HEK293 (cell line): ENCODE results near the gene STAP1.

Source experiments
- CTCF ChIA-PET: fragments of 350-600 bp; formaldehyde crosslinking; extraction: SDS; loops from one replicate; lab custom pipeline; 2021; ENCODE audit warnings: antibody characterized with exemption; lab: Yijun Ruan, JAX
- POLR2A ChIA-PET: fragments of 300-600 bp; formaldehyde crosslinking; extraction: SDS; loops from one replicate; lab custom pipeline; 2020; ENCODE audit warnings: antibody characterized with exemption, inconsistent platforms; lab: Yijun Ruan, JAX
- H3K27ac ChIP-seq: fragments of 200-500 bp; sonication (Bioruptor generic); 2 replicates; pipeline ENCODE4 v1.5.1; 2014; ENCODE audit warnings: low read depth, low read length, control low read depth, inconsistent platforms; ENCODE audit errors: extremely low read depth
- H3K36me3 ChIP-seq, 2 experiments: fragments of 200-500 bp in 1 of 2; sonication (Bioruptor generic) in 1 of 2; 1 replicate in 1 of 2; 2 replicates in 1 of 2; pipeline ENCODE4 v1.5.1; 2014 to 2017; ENCODE audit warnings: inconsistent platforms in 2 of 2, low read length in 2 of 2; ENCODE audit not compliant: control insufficient read depth in 2 of 2, insufficient read depth in 1 of 2
- H3K4me1 ChIP-seq: fragments of 200-500 bp; sonication (Bioruptor generic); 2 replicates; pipeline ENCODE4 v1.5.1; 2014; ENCODE audit warnings: mild to moderate bottlenecking, low read length, inconsistent platforms; ENCODE audit not compliant: control insufficient read depth, insufficient read depth
- H3K4me3 ChIP-seq: 2 replicates; pipeline ENCODE4 v1.5.1; 2011; ENCODE audit warnings: low read depth, mild to moderate bottlenecking, control low read depth, low read length, moderate library complexity
- H3K9me3 ChIP-seq: fragments of 200-500 bp; sonication (Bioruptor generic); 2 replicates; pipeline ENCODE4 v1.5.1; 2014; ENCODE audit warnings: low read depth, low read length, inconsistent platforms; ENCODE audit not compliant: control insufficient read depth, insufficient read depth
- BCL6B ChIP-seq: fragments of 450-650 bp; formaldehyde crosslinking; IDR thresholded peaks from 2 replicates; pipeline ENCODE4 v1.5.1; 2017; ENCODE audit warnings: missing biosample characterization, missing genetic modification characterization
- EGR2 ChIP-seq: fragments of 450-650 bp; formaldehyde crosslinking; IDR thresholded peaks from 2 replicates; pipeline ENCODE4 v1.5.1; 2016; ENCODE audit warnings: low read depth, missing biosample characterization, missing genetic modification characterization
- ELK4 ChIP-seq: IDR thresholded peaks from 2 replicates; pipeline ENCODE4 v1.6.1; 2011; ENCODE audit warnings: mild to moderate bottlenecking, low read depth, low read length, borderline replicate concordance
- HOXC10 ChIP-seq: sonication (generic); formaldehyde crosslinking; IDR thresholded peaks from 2 replicates; pipeline ENCODE4 v1.8.1; 2023; ENCODE audit warnings: mild to moderate bottlenecking, missing genetic modification reagents
- RBAK ChIP-seq: fragments of 450-650 bp; formaldehyde crosslinking; IDR thresholded peaks from 2 replicates; pipeline ENCODE4 v1.5.1; 2016; ENCODE audit warnings: missing biosample characterization, missing genetic modification characterization
- REST ChIP-seq: fragments of 450-650 bp; formaldehyde crosslinking; IDR thresholded peaks from 2 replicates; pipeline ENCODE4 v1.5.1; 2016; ENCODE audit warnings: missing biosample characterization, missing genetic modification characterization
- WT1 ChIP-seq: fragments of 450-650 bp; formaldehyde crosslinking; IDR thresholded peaks from 2 replicates; pipeline ENCODE4 v1.5.1; 2016; ENCODE audit warnings: missing biosample characterization, missing genetic modification characterization
- ZBTB20 ChIP-seq: fragments of 450-650 bp; formaldehyde crosslinking; IDR thresholded peaks from 2 replicates; pipeline ENCODE4 v1.5.1; 2016; ENCODE audit warnings: missing biosample characterization, missing genetic modification characterization
- ZBTB44 ChIP-seq: fragments of 450-650 bp; IDR thresholded peaks from 2 replicates; pipeline ENCODE4 v1.5.1; 2018; ENCODE audit warnings: missing biosample characterization, mild to moderate bottlenecking, missing genetic modification characterization
- ZBTB49 ChIP-seq: fragments of 450-650 bp; formaldehyde crosslinking; IDR thresholded peaks from 2 replicates; pipeline ENCODE4 v1.5.1; 2016; ENCODE audit warnings: missing biosample characterization, missing genetic modification characterization, low read depth
- ZFP41 ChIP-seq: fragments of 450-650 bp; formaldehyde crosslinking; IDR thresholded peaks from 2 replicates; pipeline ENCODE4 v1.5.1; 2016; ENCODE audit warnings: missing biosample characterization, missing genetic modification characterization, borderline replicate concordance
- ZNF155 ChIP-seq: fragments of 450-650 bp; formaldehyde crosslinking; IDR thresholded peaks from 2 replicates; pipeline ENCODE4 v1.5.1; 2016; ENCODE audit warnings: missing biosample characterization, missing genetic modification characterization
- ZNF311 ChIP-seq: fragments of 450-650 bp; formaldehyde crosslinking; IDR thresholded peaks from 2 replicates; pipeline ENCODE4 v1.5.1; 2017; ENCODE audit warnings: missing biosample characterization, missing genetic modification characterization, borderline replicate concordance
- ZNF449 ChIP-seq: fragments of 450-650 bp; formaldehyde crosslinking; IDR thresholded peaks from 2 replicates; pipeline ENCODE4 v1.5.1; 2017; ENCODE audit warnings: missing biosample characterization, mild to moderate bottlenecking, missing genetic modification characterization, moderate library complexity
- ZNF660 ChIP-seq: fragments of 450-650 bp; IDR thresholded peaks from 2 replicates; pipeline ENCODE4 v1.5.1; 2018; ENCODE audit warnings: missing biosample characterization, mild to moderate bottlenecking, missing genetic modification characterization
- ZNF76 ChIP-seq: fragments of 450-650 bp; formaldehyde crosslinking; IDR thresholded peaks from 2 replicates; pipeline ENCODE4; 2016; ENCODE audit warnings: low read depth, missing biosample characterization, missing genetic modification characterization, borderline replicate concordance

Gene STAP1

GRCh38 chr4:67624939-67625338 is 66.4 kb downstream of the STAP1 start:
- no peak overlapping the region for H3K4me3 ChIP-seq
- H3K36me3 ChIP-seq = peaks cover 5 to 66% of the 10 kb centered on the region in 2 experiments; a peak in 2 of 3 replicates
- H3K4me1 ChIP-seq = no peaks in the 10 kb centered on the region
- CTCF ChIA-PET = no interaction called here
- POLR2A ChIA-PET = no interaction called here
- TF ChIP-seq ZBTB44 (no peak), EGR2 (no peak), REST (tag by site-specific recombination) (no peak), RBAK (no peak), HOXC10 (CRISPR knock-in tag) (no peak), ZNF660 (tag by site-specific recombination) (no peak), ZBTB49 (no peak), ELK4 (no peak), ZNF155 (tag by site-specific recombination) (no peak), ZNF311 (no peak), WT1 (tag by site-specific recombination) (no peak), ZNF76 (no peak), ZBTB20 (tag by site-specific recombination) (no peak), BCL6B (tag by site-specific recombination) (no peak), ZNF449 (tag by site-specific recombination) (no peak), ZFP41 (tag by site-specific recombination) (no peak)
- H3K9me3 ChIP-seq = no peaks in the 10 kb centered on the region
- H3K27ac ChIP-seq = no peak overlapping the region
